ENCODE measurements around the gene LCN10. TPM values are rescaled to one million over a fixed set of nuclear protein-coding genes. Genes with fewer than 3 reads are reported as not detected.

The LCN10 gene
- total RNA-seq, 4 donors from 2014 or later = 0.96 to 33.6 (median 3.3) TPM

DNA sequence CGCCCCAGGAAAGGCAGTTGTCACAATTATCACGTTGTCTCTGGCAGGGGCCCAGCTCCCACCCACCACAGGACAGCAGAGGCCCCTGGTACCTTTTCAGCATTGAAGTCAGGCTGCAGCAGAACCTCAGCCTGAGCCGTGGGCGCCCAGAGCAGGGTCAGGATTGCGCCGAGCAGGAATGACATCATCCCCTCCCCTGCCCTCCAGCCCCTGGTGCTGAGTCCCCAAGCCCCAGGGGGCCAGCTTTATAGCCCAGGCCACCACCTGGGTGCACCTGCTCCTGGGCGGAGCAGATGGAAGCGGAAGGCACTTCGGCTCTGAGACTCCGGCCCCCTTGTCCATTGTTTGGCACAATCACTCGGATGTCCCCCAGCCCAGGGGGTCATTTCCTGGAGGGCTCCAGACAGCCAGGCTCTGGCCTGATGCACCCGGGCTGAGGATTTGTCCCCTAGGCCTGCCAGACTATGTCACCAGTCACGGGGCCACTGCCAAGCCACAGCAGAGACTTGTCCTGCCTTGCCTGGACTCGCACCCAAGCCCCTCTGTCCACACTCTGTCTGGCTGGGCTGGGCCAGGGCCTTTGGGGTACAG is 21.7 kb upstream of the LCN10 start, which contains the start of gene LCN15:
TSS of gene LCN15 (minus strand) at position 218 of the 591 bp plus-strand sequence. CDS start at position 188, 30 bp downstream.
- 55% methylated on average over 14 of the region's 14 CpGs; no CpG with 5 or more reads in 1 of the 2 donors for WGBS, 2 donors (ENCODE audit: low coverage in 1 of 2)
- no peak within 1 kb of the TSS for H3K4me3 ChIP-seq
- intact Hi-C loops (cut with DNase I; ENCODE audit: low total_unique reads) (no loop called here), in situ Hi-C loops (cut with MboI; ENCODE audit: low pct_ligation_motif_present in 1 of 4, low pct_unique_long_range_greater_than_20kb in 1 of 4, low sequenced_read_pairs in 3 of 4) (no loop called here)
- no peak within 1 kb of the TSS for H3K27ac ChIP-seq
- H3K4me1 ChIP-seq = peaks cover 0 to 8% (median 5%) of the 10 kb centered on the region in 4 donors
- DNase-seq = no peak
- TF ChIP-seq POLR2A (IDR thresholded peaks at IDR 0.05) (no peak), EP300 (IDR thresholded peaks at IDR 0.05; ENCODE audit: low read depth) (no peak), POLR2AphosphoS5 (IDR thresholded peaks at IDR 0.05) (no peak)
- TF ChIP-seq, protein P1, sequence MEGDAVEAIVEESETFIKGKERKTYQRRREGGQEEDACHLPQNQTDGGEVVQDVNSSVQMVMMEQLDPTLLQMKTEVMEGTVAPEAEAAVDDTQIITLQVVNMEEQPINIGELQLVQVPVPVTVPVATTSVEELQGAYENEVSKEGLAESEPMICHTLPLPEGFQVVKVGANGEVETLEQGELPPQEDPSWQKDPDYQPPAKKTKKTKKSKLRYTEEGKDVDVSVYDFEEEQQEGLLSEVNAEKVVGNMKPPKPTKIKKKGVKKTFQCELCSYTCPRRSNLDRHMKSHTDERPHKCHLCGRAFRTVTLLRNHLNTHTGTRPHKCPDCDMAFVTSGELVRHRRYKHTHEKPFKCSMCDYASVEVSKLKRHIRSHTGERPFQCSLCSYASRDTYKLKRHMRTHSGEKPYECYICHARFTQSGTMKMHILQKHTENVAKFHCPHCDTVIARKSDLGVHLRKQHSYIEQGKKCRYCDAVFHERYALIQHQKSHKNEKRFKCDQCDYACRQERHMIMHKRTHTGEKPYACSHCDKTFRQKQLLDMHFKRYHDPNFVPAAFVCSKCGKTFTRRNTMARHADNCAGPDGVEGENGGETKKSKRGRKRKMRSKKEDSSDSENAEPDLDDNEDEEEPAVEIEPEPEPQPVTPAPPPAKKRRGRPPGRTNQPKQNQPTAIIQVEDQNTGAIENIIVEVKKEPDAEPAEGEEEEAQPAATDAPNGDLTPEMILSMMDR (IDR thresholded peaks at IDR 0.05) = no peak
- H3K36me3 ChIP-seq = no peaks in the 10 kb centered on the region
- peaks cover 68% of the 10 kb centered on the region for H3K27me3 ChIP-seq
- H3K9me3 ChIP-seq = no peaks in the 10 kb centered on the region

DNA sequence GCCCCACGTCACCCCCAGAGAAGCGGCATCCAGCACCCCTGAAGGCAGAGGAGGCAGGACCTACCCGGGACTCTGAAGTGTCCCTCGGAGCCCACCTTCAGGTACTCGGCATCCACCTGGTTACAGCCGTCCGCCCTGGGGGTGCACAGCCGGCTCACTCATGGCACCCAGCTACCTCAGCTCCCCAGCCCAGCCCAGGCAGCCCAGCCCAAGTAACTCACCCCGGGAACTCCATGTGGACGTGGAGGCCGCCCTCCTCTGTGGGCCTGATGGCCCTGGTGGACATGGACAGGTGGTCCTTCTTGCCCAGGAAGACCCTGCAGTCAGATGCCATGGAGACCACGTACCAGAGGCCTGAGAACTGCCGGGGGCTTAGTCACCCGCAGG is 20.9 kb upstream of the LCN10 start:
- Histone ChIP-seq H3K27ac (no peak overlapping the region), H3K27me3 (peaks cover 65% of the 10 kb centered on the region), H3K4me1 (peaks cover 0 to 8% (median 5%) of the 10 kb centered on the region in 4 donors), H3K9me3 (no peaks in the 10 kb centered on the region), H3K36me3 (no peaks in the 10 kb centered on the region), H3K4me3 (no peak overlapping the region)
- no peak for DNase-seq
- intact Hi-C loops (cut with DNase I; ENCODE audit: low total_unique reads) = no loop called here
- 89% methylated on average over 6 of the region's 14 CpGs; no CpG with 5 or more reads in 1 of the 2 donors for WGBS, 2 donors (ENCODE audit: low coverage in 1 of 2)
- TF ChIP-seq POLR2AphosphoS5 (IDR thresholded peaks at IDR 0.05) = no peak
- TF ChIP-seq, protein P1 (IDR thresholded peaks at IDR 0.05) = no peak
- no peak for TF ChIP-seq EP300 (IDR thresholded peaks at IDR 0.05; ENCODE audit: low read depth)
- TF ChIP-seq POLR2A (IDR thresholded peaks at IDR 0.05) = no peak
- in situ Hi-C loops (cut with MboI; ENCODE audit: low pct_ligation_motif_present in 1 of 4, low pct_unique_long_range_greater_than_20kb in 1 of 4, low sequenced_read_pairs in 3 of 4) = no loop called here

DNA sequence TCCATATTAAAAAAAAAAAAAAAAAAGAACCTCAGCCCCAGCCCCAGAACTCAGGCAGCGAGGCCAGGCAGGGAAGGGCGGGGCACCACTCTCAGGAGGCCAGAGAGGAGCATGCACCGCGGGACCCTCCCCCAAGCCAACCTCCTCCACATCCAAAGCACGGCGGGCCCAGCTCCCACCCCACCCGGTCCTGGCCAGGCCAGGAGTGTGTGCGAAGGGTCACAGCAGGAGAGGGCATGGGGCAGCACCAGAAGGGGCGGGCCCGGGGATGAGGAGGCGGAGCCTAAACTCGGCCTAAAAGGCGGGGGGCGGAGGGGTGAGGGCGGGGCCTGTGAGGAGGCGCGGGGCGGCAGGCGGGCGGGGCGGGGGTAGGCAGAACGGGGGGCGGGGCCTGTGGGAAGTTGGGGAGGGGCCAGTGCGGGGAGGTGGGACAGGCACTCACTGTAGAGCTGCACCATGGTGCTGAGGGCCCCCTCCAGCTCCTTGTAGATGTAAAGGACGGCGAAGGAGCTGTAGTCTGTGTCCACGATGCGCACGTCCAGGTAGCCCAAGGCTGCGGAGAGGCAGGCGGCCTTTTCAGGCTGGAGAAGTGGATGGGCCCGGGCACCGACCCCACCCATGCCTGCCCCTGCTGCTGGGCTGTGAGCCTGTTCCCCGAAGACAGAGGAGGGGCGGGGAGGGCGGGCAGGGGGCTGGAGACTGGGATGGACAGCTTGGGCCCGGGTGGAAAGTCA is 20.3 kb upstream of the LCN10 start:
- Histone ChIP-seq H3K27me3 (peaks cover 62% of the 10 kb centered on the region), H3K9me3 (no peaks in the 10 kb centered on the region), H3K36me3 (no peaks in the 10 kb centered on the region), H3K4me1 (peaks cover 0 to 8% (median 5%) of the 10 kb centered on the region in 4 donors), H3K27ac (no peak overlapping the region), H3K4me3 (no peak overlapping the region)
- intact Hi-C loops (cut with DNase I; ENCODE audit: low total_unique reads) = no loop called here
- peak; percentile 52 for DNase-seq
- in situ Hi-C loops (cut with MboI; ENCODE audit: low pct_ligation_motif_present in 1 of 4, low pct_unique_long_range_greater_than_20kb in 1 of 4, low sequenced_read_pairs in 3 of 4) = no loop called here
- 26% methylated on average over 28 of the region's 37 CpGs; no CpG with 5 or more reads in 1 of the 2 donors for WGBS, 2 donors (ENCODE audit: low coverage in 1 of 2)
- TF ChIP-seq, protein P1 (IDR thresholded peaks at IDR 0.05) = no peak
- no peak for TF ChIP-seq EP300 (IDR thresholded peaks at IDR 0.05; ENCODE audit: low read depth)
- TF ChIP-seq POLR2AphosphoS5 (IDR thresholded peaks at IDR 0.05) = no peak
- TF ChIP-seq POLR2A (IDR thresholded peaks at IDR 0.05) = no peak

DNA sequence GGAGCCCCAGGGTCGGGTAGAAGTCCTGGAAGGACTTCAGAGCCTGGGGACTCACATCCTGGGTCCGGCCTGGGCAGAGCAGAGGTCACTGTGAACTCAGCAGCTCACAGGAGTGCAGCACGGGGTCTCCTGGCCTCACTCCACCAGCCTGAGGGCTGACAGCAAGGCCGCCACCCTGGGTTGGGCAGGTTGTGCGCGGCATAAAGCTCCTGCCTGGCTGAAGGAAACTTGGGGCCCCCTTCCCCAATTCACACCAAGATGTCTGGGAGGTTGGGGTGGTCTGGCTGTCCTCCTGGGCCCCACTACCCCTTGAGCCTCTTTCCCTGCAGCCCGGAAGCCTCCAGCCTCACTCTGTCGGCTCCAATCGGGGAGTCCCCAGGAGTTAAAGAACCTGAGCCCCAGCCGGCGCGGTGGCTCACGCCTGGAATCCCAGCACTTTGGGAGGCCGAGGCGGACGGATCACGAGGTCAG is 19.5 kb upstream of the LCN10 start:
- no peak for DNase-seq
- Histone ChIP-seq H3K4me3 (no peak overlapping the region), H3K27me3 (peaks cover 53% of the 10 kb centered on the region), H3K36me3 (no peaks in the 10 kb centered on the region), H3K27ac (no peak overlapping the region), H3K9me3 (no peaks in the 10 kb centered on the region), H3K4me1 (peaks cover 0 to 8% (median 5%) of the 10 kb centered on the region in 4 donors)
- intact Hi-C loops (cut with DNase I; ENCODE audit: low total_unique reads) (no loop called here), in situ Hi-C loops (cut with MboI; ENCODE audit: low pct_ligation_motif_present in 1 of 4, low pct_unique_long_range_greater_than_20kb in 1 of 4, low sequenced_read_pairs in 3 of 4) (no loop called here)
- WGBS, 2 donors (ENCODE audit: low coverage in 1 of 2) = 84% methylated on average over 17 of the region's 17 CpGs; no CpG with 5 or more reads in 1 of the 2 donors
- no peak for TF ChIP-seq EP300 (IDR thresholded peaks at IDR 0.05; ENCODE audit: low read depth)
- TF ChIP-seq, protein P1 (IDR thresholded peaks at IDR 0.05) = no peak
- TF ChIP-seq POLR2A (IDR thresholded peaks at IDR 0.05) = no peak
- no peak for TF ChIP-seq POLR2AphosphoS5 (IDR thresholded peaks at IDR 0.05)

Data from transverse colon (tissue), 4 donors.